Testis (tissue), 3 donors: ENCODE measurements around the gene BEGAIN. TPM values are rescaled to one million over a fixed set of nuclear protein-coding genes. Genes with fewer than 3 reads are reported as not detected.

Source experiments
- DNase-seq: peaks from one replicate; pipeline ENCODE4 v3.0.0-alpha.2; 2019
- H3K27ac ChIP-seq, 2 donors: fragments of 200-600 bp; sonication (generic); one replicate each; pipeline ENCODE4 v1.5.1; 2019
- H3K27me3 ChIP-seq: fragments of 200-600 bp; sonication (generic); one replicate; pipeline ENCODE4 v1.5.1; 2019
- H3K36me3 ChIP-seq: fragments of 200-600 bp; sonication (generic); one replicate; pipeline ENCODE4 v1.5.1; 2017; ENCODE audit warnings: low read depth; ENCODE audit errors: missing control alignments
- H3K4me1 ChIP-seq: fragments of 200-600 bp; sonication (generic); one replicate; pipeline ENCODE4 v1.5.1; 2019
- H3K4me3 ChIP-seq, 2 donors: fragments of 200-600 bp; sonication (generic); one replicate each; pipeline ENCODE4 v1.5.1; 2017 to 2019
- H3K9me3 ChIP-seq: fragments of 200-600 bp; sonication (generic); one replicate; pipeline ENCODE4 v1.5.1; 2017
- POLR2A ChIP-seq: fragments of 450-650 bp; IDR thresholded peaks from one replicate; pipeline ENCODE4 v1.6.1; 2017; ENCODE audit warnings: antibody characterized with exemption, mild to moderate bottlenecking, moderate library complexity
- WGBS, 2 donors: methylation state at CpG; one replicate each; pipeline ENCODE4 v1.1.5; 2018; 5-methylcytosine and 5-hydroxymethylcytosine counted together
- intact Hi-C: fragments of 100-400 bp; cut with DNase I; formaldehyde crosslinking; loops from one replicate; pipeline ENCODE4 v1.15.1; 2023; ENCODE audit warnings: low total_unique reads
- polyA plus RNA-seq: library from polyadenylated mRNA; stranded (reverse); fragments of 350-450 nt; fragmentation: Illumina TruSeq; extraction: RNeasy Lipid Tissue Mini Kit (QIAGEN cat#74804); gene quantifications from one replicate; pipeline ENCODE4 v1.2.3, GENCODE V29; 2014; ENCODE audit warnings: low read depth, low replicate concordance; ENCODE audit not compliant: insufficient read depth
- total RNA-seq, 2 donors: library from RNA; depleted of rRNA; stranded (reverse); fragments of >200 nt; gene quantifications; one replicate each; pipeline ENCODE4 v1.2.3, GENCODE V29; 2016
- TF ChIP-seq, protein P1 (sequence below), 3 experiments: fragments of 450-650 bp in 2 of 3; fragments of 200-600 bp in 1 of 3; sonication (generic) in 1 of 3; IDR thresholded peaks; one replicate each; pipeline ENCODE4 v1.5.1; 2016 to 2019; ENCODE audit warnings: antibody characterized with exemption in 3 of 3, mild to moderate bottlenecking in 2 of 3, moderate library complexity in 1 of 3

The BEGAIN gene
- total and polyA plus RNA-seq, 3 donors from 2014 or later, result 4.5 to 7.6 (median 6.9) TPM

- 86 to 92% methylated on average over 2 of the region's 2 CpGs for WGBS, 2 donors
- intact Hi-C loops, result no loop called here
- no peak for DNase-seq
- H3K4me3 ChIP-seq, result no peak overlapping the region
- TF ChIP-seq, protein P1, sequence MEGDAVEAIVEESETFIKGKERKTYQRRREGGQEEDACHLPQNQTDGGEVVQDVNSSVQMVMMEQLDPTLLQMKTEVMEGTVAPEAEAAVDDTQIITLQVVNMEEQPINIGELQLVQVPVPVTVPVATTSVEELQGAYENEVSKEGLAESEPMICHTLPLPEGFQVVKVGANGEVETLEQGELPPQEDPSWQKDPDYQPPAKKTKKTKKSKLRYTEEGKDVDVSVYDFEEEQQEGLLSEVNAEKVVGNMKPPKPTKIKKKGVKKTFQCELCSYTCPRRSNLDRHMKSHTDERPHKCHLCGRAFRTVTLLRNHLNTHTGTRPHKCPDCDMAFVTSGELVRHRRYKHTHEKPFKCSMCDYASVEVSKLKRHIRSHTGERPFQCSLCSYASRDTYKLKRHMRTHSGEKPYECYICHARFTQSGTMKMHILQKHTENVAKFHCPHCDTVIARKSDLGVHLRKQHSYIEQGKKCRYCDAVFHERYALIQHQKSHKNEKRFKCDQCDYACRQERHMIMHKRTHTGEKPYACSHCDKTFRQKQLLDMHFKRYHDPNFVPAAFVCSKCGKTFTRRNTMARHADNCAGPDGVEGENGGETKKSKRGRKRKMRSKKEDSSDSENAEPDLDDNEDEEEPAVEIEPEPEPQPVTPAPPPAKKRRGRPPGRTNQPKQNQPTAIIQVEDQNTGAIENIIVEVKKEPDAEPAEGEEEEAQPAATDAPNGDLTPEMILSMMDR (IDR thresholded peaks at IDR 0.05), result no peak
- no peak for TF ChIP-seq POLR2A
- H3K27me3 ChIP-seq, result no peaks in the 10 kb centered on the region
- H3K9me3 ChIP-seq, result no peaks in the 10 kb centered on the region
- no peaks in the 10 kb centered on the region for H3K36me3 ChIP-seq
- peaks cover 5% of the 10 kb centered on the region for H3K4me1 ChIP-seq
- no peak overlapping the region for H3K27ac ChIP-seq
Observed at GRCh38 chr14:100601064-100601463, 13.8 kb upstream of the BEGAIN start.

GRCh38 chr14:100599981-100600380 lies 12.8 kb upstream of the BEGAIN start:
- no peaks in the 10 kb centered on the region for H3K9me3 ChIP-seq
- WGBS, 2 donors, result 79 to 88% methylated on average over 2 of the region's 2 CpGs
- H3K27ac ChIP-seq, result no peak overlapping the region
- no peak overlapping the region for H3K4me3 ChIP-seq
- no peaks in the 10 kb centered on the region for H3K4me1 ChIP-seq
- TF ChIP-seq, protein P1 (IDR thresholded peaks at IDR 0.05), result no peak
- no peak for TF ChIP-seq POLR2A
- DNase-seq, result no peak
- intact Hi-C loops, result no loop called here
- no peaks in the 10 kb centered on the region for H3K36me3 ChIP-seq
- no peaks in the 10 kb centered on the region for H3K27me3 ChIP-seq

DNA sequence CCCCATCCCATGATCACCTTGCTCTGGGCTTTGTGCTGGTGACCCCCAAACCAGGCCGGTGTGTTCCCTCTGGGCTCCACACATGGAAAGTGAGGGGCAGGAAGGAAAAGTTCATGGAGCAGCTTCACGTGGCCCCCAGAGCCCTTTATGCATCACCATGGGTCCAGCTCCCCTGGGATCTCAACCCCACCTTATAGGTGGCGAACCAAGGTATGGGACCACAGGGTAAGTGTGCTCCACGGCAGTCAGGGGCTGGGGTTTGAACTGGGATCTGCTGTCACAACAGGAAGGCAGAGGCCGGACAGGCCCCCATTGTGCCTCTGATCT lies 7.4 kb upstream of the BEGAIN start:
- intact Hi-C loops, result no loop called here
- H3K36me3 ChIP-seq, result no peaks in the 10 kb centered on the region
- no peak overlapping the region for H3K27ac ChIP-seq
- H3K4me3 ChIP-seq, result no peak overlapping the region
- no peaks in the 10 kb centered on the region for H3K9me3 ChIP-seq
- TF ChIP-seq, protein P1 (IDR thresholded peaks at IDR 0.05), result no peak
- no peak for TF ChIP-seq POLR2A
- H3K27me3 ChIP-seq, result no peaks in the 10 kb centered on the region
- H3K4me1 ChIP-seq, result no peaks in the 10 kb centered on the region
- 88 to 95% methylated on average over 4 to 5 of the region's 5 CpGs for WGBS, 2 donors
- no peak for DNase-seq

DNA sequence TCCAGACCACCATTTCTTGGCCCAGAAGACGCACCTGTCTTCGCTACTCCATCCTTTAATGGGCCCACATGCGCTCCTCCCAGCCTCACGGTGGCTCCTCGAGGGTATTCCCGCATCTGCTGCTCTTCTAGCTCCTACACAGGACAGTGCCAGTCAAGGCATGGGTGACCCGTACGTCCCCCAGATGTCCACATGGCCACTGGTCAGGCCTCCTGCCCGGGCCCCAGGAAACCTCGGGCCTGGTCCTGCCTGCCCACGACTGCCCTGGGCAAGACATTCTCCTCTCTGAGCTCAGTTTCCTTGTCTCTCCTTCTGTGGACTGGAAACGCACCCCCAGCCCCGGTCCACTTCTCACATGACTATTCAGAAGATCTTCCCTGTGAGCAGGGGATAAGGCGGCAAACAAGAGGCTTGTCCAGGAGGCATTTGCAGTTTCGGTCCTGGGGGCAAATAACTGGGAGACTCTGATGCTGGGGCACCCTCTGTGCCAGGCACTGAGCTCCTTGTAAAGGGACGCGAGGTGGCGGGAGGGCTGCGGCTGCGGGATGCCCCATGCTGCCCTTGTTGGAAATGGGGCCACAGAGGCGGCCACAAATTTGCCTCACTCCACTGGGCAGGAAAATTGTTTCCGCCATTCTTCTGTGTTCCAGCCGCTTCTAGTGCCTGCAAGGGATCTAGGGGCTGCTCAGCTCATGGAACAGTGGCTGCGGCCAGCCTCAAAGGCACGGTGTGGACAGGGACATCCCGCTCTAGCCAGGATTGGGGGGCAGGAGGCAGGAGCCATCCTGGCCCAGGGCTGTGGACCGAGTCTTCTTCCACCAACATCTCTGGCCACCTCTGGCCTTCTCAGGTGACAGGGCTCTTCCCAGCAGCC lies 6.8 kb upstream of the BEGAIN start:
- 89 to 95% methylated on average over 22 to 27 of the region's 27 CpGs for WGBS, 2 donors
- DNase-seq, result no peak
- no peaks in the 10 kb centered on the region for H3K4me1 ChIP-seq
- no peak overlapping the region for H3K4me3 ChIP-seq
- H3K9me3 ChIP-seq, result no peaks in the 10 kb centered on the region
- H3K36me3 ChIP-seq, result no peaks in the 10 kb centered on the region
- no peaks in the 10 kb centered on the region for H3K27me3 ChIP-seq
- intact Hi-C loops, result no loop called here
- no peak overlapping the region for H3K27ac ChIP-seq
- TF ChIP-seq, protein P1 (IDR thresholded peaks at IDR 0.05), result no peak
- TF ChIP-seq POLR2A, result no peak

- intact Hi-C loops, result no loop called here
Observed at GRCh38 chr14:100592972-100593371, 5.8 kb upstream of the BEGAIN start.

More at GRCh38 chr14:100592972-100593371, 5.8 kb upstream of the BEGAIN start:
- H3K27ac ChIP-seq, result no peak overlapping the region
- H3K27me3 ChIP-seq, result no peaks in the 10 kb centered on the region
- no peaks in the 10 kb centered on the region for H3K4me1 ChIP-seq
- TF ChIP-seq, protein P1 (IDR thresholded peaks at IDR 0.05), result no peak
- TF ChIP-seq POLR2A, result no peak
- no peaks in the 10 kb centered on the region for H3K9me3 ChIP-seq
- no peaks in the 10 kb centered on the region for H3K36me3 ChIP-seq
- DNase-seq, result no peak
- no peak overlapping the region for H3K4me3 ChIP-seq
- WGBS, 2 donors, result 76 to 77% methylated on average over 4 of the region's 4 CpGs
